Left lung (tissue), 10 donors: ENCODE results near the gene MCU. TPM values are rescaled to one million over a fixed set of nuclear protein-coding genes. Genes with fewer than 3 reads are reported as not detected.

Source experiments
- ATAC-seq: fragments of 200-7000 bp; cut with Tn5 transposase; one replicate; pipeline ENCODE4 v1.9.1; 2020; ENCODE audit warnings: moderate library complexity
- DNase-seq, 4 donors: peaks; one replicate each; pipeline ENCODE4 v3.0.0-alpha.2; 2013 to 2020
- H3K27ac ChIP-seq, 2 donors: fragments of 200-600 bp; sonication (generic) in 1 of 2; one replicate each; pipeline versions ENCODE4 v1.5.0 to v1.8.0; 2020 to 2021
- H3K27me3 ChIP-seq, 2 donors: fragments of 200-600 bp; sonication (generic) in 1 of 2; one replicate each; pipeline versions ENCODE4 v1.5.0 to v1.8.0; 2020 to 2021
- H3K36me3 ChIP-seq, 2 donors: fragments of 200-600 bp; sonication (generic) in 1 of 2; one replicate each; pipeline versions ENCODE4 v1.5.0 to v1.8.0; 2020 to 2021
- H3K4me1 ChIP-seq, 2 donors: fragments of 200-600 bp; one replicate each; pipeline ENCODE4 v1.8.0; 2021
- H3K4me3 ChIP-seq, 2 donors: fragments of 200-600 bp; sonication (generic) in 1 of 2; one replicate each; pipeline versions ENCODE4 v1.5.0 to v1.8.0; 2020 to 2021; ENCODE audit warnings: mild to moderate bottlenecking in 1 of 2
- H3K9me3 ChIP-seq, 2 donors: fragments of 200-600 bp; sonication (generic) in 1 of 2; one replicate each; pipeline versions ENCODE4 v1.5.0 to v1.8.0; 2020 to 2021
- intact Hi-C, 2 donors: fragments of 100-400 bp; cut with DNase I; formaldehyde crosslinking; loops; one replicate each; pipeline versions ENCODE4 v1.11.2 to v1.14.2; 2022
- polyA plus RNA-seq, 6 donors: library from polyadenylated mRNA; unstranded; fragments of 120-200 nt; gene quantifications; one replicate each; pipeline ENCODE4 v1.2.1, GENCODE V29; 2013; ENCODE audit not compliant: insufficient read length in 6 of 6
- total RNA-seq, 2 donors: library from RNA; stranded (reverse); fragmentation: NEBNext Ultra II Directional; extraction: Animal tissue kit (Norgen Biotek cat#: 25700); gene quantifications; one replicate each; pipeline ENCODE4 v1.2.1, GENCODE V29; 2021
- TF ChIP-seq, protein P1 (sequence below), 2 donors: fragments of 200-600 bp; sonication (generic) in 1 of 2; IDR thresholded peaks; one replicate each; pipeline versions ENCODE4 v1.5.0 to v1.8.0; 2021; ENCODE audit warnings: antibody characterized with exemption in 2 of 2
- donor health status: DM: no; HTN: yes; CAD: no.
- donor health status: DM: no; HTN: no; CAD: no.

MCU gene
- total and polyA plus RNA-seq, 8 donors = 29.4 to 48.8 (median 38.6) TPM

DNA sequence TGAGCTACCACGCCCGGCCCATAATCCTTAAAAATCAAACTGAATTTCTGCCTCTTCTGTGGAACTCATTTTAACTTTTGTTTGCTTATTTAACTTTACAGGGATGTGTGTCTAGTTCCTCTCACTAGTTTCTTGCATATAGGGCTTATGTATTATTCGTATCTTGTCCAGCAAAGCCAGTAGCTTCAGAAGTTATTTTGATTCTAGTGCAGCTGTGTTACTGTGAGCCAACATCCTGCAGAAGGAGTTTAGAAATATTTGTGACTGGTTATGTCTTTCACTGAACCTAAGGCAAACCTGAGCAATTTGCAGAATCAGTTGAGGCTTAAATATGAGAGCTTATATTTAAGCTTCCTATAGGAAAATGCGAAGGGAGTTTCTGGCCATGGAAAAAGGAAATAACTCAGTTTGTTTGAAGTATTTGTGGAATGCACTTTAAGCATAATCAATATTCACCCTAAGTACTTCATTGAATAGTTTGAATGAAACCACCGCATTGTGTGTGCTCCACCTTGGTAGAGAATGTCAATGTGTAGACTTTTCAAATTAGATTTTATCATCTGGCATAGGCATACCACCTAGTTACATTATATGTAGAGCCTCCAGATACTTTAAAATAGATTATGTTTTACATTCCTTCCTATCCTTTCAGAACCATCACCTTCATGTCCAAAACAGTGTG, 90.8 kb downstream of the MCU start:
- Histone ChIP-seq H3K27ac (no peak overlapping the region), H3K27me3 (no peaks in the 10 kb centered on the region), H3K4me1 (peaks cover 14 to 20% of the 10 kb centered on the region in 2 donors), H3K4me3 (no peak overlapping the region), H3K9me3 (no peaks in the 10 kb centered on the region), H3K36me3 (peaks cover 0 to 5% of the 10 kb centered on the region in 2 donors)
- TF ChIP-seq, protein P1, sequence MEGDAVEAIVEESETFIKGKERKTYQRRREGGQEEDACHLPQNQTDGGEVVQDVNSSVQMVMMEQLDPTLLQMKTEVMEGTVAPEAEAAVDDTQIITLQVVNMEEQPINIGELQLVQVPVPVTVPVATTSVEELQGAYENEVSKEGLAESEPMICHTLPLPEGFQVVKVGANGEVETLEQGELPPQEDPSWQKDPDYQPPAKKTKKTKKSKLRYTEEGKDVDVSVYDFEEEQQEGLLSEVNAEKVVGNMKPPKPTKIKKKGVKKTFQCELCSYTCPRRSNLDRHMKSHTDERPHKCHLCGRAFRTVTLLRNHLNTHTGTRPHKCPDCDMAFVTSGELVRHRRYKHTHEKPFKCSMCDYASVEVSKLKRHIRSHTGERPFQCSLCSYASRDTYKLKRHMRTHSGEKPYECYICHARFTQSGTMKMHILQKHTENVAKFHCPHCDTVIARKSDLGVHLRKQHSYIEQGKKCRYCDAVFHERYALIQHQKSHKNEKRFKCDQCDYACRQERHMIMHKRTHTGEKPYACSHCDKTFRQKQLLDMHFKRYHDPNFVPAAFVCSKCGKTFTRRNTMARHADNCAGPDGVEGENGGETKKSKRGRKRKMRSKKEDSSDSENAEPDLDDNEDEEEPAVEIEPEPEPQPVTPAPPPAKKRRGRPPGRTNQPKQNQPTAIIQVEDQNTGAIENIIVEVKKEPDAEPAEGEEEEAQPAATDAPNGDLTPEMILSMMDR (IDR thresholded peaks at IDR 0.05) = no peak
- ATAC-seq (no peak), DNase-seq (no peak)
- intact Hi-C loops = no loop called here

DNA sequence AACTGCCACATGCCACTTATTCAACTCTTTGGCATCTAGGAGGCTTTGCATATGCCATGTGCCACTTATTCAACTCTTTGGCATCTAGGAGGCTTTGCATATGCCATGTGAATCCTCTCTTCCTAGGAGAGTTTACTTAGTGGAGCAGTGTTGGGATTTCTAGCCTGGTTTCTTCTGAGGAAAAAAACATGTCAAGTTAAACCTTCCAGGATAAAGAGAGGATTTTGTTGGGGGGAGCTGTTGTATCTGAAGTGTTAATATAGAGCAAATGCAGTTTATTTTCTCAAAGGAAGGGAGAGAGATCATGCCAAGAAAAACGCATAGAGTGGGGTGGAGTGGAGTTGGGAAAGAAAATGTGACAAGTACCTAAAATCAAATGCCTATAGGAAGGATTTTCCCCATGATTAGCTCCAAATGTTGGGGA, 91.5 kb downstream of the MCU start:
- DNase-seq = no peak
- TF ChIP-seq, protein P1 (IDR thresholded peaks at IDR 0.05) = no peak
- H3K36me3 ChIP-seq = peaks cover 0 to 5% of the 10 kb centered on the region in 2 donors
- no peaks in the 10 kb centered on the region for H3K27me3 ChIP-seq
- ATAC-seq = peak; percentile 66
- no peak overlapping the region for H3K27ac ChIP-seq
- intact Hi-C loops = no loop called here
- no peak overlapping the region for H3K4me3 ChIP-seq
- H3K9me3 ChIP-seq = no peaks in the 10 kb centered on the region
- peaks cover 14 to 20% of the 10 kb centered on the region in 2 donors for H3K4me1 ChIP-seq

DNA sequence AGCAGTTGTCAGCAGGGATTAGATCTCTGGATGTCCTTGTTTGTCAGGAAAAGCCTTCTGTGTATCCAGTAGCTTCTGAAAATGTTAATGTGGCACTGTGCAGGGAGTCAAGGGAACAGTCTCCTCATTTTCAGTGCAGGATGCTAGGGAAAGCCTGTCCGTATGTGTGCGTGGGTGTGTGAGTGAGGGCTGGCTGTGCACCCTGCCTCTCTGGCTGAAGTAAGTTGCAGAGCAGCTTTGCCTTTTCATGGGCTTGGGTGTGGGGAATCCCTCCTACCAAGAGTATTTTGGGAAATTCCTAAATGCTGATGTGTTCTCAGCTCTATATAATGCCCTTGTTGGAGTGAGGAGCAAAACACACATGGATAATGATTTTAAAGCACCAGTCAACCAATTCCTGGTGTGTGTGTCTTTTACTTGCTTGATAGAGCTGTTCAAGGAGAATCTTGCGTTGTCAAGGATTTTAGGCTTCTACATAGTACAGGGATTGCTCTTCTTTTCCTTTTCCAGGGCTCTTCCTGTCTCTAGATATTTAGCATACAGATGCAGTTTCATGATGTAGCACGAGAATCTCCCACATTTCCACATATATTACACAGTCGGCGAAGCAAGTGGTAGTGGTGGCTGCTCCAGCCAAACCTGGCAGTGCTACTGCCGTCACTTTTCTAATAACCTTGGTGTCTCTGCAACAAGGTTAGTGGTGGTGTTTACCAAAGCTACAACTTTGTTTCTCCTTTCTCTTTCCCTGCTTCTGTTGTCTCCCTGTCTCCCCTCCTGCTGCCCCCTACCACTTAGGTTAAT, 92.8 kb downstream of the MCU start:
- H3K9me3 ChIP-seq = no peaks in the 10 kb centered on the region
- ATAC-seq (peak; percentile 95), DNase-seq (peak in 3 of 4 donors; percentile 49 to 80 (median 57))
- peak overlapping the region; percentile 5 to 6 for H3K27ac ChIP-seq
- no peak overlapping the region for H3K4me3 ChIP-seq
- peaks cover 14 to 20% of the 10 kb centered on the region in 2 donors for H3K4me1 ChIP-seq
- peaks cover 0 to 5% of the 10 kb centered on the region in 2 donors for H3K36me3 ChIP-seq
- no peaks in the 10 kb centered on the region for H3K27me3 ChIP-seq
- intact Hi-C loops = no loop called here
- TF ChIP-seq, protein P1 (IDR thresholded peaks at IDR 0.05) = no peak

DNA sequence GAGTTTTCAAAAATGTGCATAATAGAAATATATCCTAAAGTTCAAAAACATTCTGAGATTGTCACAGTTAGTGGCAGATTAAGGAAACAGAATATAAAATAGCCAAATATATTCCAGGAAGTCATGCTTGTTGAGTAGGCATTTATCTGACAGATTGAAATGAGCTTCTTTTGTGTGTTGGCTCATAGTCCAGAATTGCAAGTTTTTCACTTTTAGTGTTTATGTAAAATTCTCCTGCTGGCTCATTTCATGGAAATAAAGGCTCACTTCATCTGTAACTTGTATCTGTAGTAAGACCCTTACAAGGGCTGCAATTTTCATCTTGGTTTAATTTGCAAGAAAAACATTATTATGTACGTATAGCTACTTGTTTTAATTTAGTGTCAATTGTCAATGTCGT, 93.5 kb downstream of the MCU start:
- intact Hi-C loops = no loop called here
- Histone ChIP-seq H3K9me3 (no peaks in the 10 kb centered on the region), H3K27me3 (no peaks in the 10 kb centered on the region), H3K27ac (no peak overlapping the region), H3K4me1 (peaks cover 14 to 20% of the 10 kb centered on the region in 2 donors), H3K36me3 (peaks cover 0 to 5% of the 10 kb centered on the region in 2 donors), H3K4me3 (no peak overlapping the region)
- no peak for ATAC-seq
- TF ChIP-seq, protein P1 (IDR thresholded peaks at IDR 0.05) = no peak
- DNase-seq = no peak
